Mammary epithelial cell (primary cell): ENCODE results near the gene HIVEP3.

Experiments used
- CTCF ChIP-seq, 2 donors: IDR thresholded peaks in 1 of 2; conservative IDR thresholded peaks in 1 of 2; 2 replicates each; pipeline ENCODE4 v1.5.1; 2011 to 2012; ENCODE audit warnings: inconsistent platforms in 2 of 2, low read length in 2 of 2, mild to moderate bottlenecking in 2 of 2, control low read depth in 1 of 2, low read depth in 1 of 2; ENCODE audit not compliant: insufficient read depth in 1 of 2; ENCODE audit errors: extremely low read depth in 1 of 2
- EZH2 ChIP-seq: IDR thresholded peaks from 2 replicates; pipeline ENCODE4 v1.6.1; 2012; ENCODE audit warnings: low read length, inconsistent platforms, borderline replicate concordance

- TF ChIP-seq CTCF (conservative IDR thresholded peaks at IDR 0.05 in 1 of 2, IDR thresholded peaks at IDR 0.05 in 1 of 2; ENCODE audit: extremely low read depth in 1 of 2, insufficient read depth in 1 of 2, low read depth in 1 of 2, low read length in 2 of 2), result no peak
- no peak for TF ChIP-seq EZH2
These were observed 379.8 kb downstream of the HIVEP3 start for GRCh38 chr1:41538741-41539417.
